HG03060 (cell line): Measurements from ENCODE around the gene BIN2.
"Not testable (repeated sequence)": the region's sequence is repeated elsewhere in the genome, so short reads cannot be mapped to it uniquely, and the experiment has no call there.

Experiments used
- ATAC-seq: cut with Tn5 transposase; IDR thresholded peaks from one replicate; pipeline ENCODE4 v1.9.1; 2021; ENCODE audit warnings: low read depth, moderate number of reproducible peaks; ENCODE audit not compliant: unreplicated experiment

BIN2 gene

DNA sequence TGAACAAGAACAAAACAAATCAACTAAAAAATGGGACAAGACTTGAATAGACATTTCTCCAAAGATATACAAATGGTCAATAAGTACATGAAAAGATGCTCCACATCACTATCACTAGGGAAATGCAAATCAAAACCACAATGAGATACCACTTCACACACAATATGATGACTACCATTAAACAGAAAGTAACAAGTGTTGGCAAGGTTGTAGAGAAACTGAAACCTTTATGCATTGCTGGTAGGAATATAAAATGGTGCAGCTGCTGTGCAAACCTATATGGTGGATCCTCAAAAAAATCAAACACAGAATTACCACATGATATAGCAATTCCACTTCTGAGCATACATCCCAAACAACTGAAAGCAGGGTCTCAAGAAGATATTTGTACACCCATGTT is 59.0 kb downstream of the BIN2 start:
- ATAC-seq, result peak; percentile 69

DNA sequence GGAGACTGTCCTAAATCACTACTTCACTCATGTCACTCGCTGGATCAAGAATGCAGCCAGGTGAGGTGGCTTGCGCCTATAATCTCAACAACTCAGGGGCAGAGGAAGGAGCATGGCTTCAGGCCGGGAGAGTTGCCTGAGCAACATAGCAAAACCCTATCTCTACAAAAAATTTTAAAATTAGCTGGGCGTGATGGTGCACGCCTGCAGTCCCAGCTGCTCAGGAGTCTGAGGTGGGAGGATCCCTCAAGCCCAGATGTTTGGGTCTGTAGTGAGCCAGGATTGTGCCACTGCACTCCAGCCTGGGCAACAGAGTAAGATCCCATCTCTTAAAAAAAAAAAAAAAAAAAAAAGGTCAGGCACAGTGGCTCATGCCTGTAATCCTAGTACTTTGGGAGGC is 59.7 kb downstream of the BIN2 start:
- ATAC-seq, result no peak

DNA sequence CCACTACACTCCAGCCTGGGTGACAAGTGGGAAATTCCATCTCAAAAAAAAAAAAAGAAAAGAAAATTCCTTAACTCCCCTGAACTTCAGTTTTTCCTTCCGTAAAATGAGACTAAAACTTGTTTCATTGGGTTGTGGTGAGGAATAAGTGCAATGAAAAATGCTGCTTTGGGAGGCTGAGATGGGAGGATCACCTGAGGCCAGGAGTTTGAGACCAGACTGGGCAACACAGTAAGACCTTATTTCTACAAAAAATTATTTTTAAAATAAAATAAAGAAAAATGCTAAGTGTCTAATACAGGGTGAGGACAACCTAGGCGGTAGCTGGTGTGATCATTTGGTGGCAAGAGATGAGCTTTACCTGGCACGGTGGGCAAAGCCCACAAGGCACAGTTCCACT is 60.6 kb downstream of the BIN2 start:
- ATAC-seq, result no peak

DNA sequence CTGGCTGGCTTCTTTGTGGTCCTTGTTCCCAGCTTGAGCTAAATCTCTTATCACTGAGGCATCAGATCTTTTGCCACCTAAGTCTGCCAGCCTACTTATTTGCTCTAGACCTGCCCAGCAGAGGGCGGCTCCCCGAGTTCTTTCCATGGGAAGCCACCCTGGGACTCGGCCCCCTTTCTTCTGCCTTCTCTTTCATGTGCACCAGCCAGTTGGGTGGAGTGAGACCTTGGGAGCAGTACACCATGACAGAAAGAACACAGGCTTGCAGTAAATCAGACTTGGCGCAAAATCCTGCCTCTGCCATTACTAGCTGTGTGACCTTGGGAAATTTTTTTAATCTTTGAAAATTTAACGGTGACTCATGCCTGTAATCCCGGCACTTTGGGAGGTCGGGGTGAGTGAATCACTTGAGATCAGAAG is 61.2 kb downstream of the BIN2 start:
- no peak for ATAC-seq

DNA sequence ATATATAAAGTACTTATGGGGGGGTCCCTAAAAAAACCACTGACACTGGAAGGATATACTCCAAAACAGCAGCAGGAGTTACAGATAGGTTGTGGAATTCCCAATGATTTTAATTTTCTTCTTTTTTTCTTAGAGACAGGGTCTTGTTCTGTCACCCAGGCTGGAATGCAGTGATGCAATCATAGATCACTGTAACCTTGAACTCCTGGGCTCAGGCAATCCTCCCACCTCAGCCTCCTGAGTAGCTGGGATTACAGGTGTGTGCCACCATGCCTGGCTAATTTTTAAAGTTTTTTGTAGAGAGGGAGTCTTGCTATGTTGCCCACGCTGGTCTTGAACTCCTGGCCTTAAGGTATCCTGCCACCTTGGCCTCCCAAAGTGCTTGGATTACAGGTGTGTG is 64.4 kb downstream of the BIN2 start:
- ATAC-seq, result not testable (repeated sequence)

DNA sequence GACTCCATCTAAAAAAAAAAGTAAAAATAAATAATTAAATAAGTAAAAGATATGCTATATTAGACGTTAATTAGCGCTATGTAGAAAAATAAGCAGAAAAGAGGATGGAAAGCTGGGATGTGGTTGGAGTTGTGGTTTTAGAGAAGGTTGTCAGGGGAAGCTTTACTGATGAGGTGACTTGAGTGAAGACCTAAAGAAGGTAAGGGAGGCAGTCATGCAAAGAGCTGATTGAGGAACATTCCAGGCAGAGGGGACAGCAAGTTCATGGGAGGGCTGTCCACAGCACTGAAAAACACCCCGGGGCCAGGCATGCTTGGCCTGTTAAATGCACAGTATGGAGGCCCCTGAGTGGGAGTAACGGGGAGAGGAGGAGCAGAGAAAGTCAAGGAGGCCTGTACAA is 69.4 kb downstream of the BIN2 start:
- ATAC-seq, result no peak

DNA sequence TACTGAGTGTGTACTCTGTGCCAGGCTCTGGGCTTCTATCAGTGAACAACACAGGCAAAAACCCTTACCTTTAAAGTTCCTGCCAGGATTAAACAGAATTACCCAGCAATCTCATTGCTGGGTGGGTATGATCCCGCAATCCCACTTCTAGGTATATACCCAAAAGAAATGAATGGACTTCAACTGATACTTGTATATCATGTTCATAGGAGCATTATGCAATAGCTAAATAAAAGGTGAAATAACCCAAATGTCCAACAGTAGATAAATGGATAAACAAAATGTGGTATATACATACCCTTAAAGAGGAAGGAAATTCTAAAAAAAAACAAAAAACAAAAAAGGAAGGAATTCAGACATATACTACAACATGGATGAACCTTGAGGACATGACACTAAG is 70.7 kb downstream of the BIN2 start:
- no peak for ATAC-seq

DNA sequence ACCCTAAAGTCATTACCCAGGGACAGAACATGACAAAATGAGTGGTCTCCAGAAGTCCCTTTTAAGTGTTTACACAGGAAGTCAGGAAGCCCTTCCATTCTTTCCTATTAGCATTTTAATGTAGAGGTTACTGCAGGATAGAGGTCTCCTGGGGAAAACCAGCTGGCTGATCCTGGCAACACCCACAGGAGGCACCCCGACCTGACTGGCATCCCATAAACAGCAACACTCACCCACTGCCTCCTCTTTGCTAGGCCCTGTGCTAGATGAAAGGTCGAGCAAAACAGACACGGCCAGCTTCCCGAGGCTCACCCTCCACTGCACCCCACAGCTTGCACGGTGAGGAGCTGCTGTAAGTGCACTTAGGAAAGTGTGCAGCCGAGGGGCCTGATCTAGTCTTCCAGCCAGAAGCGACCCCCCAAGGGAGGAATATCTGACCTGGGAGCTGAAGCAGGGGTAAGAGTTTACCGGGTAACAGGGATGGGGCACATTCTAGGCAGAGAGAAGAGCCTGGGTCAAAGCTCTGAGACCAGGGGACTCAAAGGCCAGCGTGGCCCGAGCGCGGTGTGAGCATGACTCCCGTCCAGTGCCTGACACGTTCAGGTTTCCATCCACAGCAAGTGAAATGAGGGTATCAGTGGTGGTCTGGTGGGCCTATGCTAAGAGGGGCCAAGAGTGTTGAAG is 76.3 kb downstream of the BIN2 start:
- no peak for ATAC-seq

DNA sequence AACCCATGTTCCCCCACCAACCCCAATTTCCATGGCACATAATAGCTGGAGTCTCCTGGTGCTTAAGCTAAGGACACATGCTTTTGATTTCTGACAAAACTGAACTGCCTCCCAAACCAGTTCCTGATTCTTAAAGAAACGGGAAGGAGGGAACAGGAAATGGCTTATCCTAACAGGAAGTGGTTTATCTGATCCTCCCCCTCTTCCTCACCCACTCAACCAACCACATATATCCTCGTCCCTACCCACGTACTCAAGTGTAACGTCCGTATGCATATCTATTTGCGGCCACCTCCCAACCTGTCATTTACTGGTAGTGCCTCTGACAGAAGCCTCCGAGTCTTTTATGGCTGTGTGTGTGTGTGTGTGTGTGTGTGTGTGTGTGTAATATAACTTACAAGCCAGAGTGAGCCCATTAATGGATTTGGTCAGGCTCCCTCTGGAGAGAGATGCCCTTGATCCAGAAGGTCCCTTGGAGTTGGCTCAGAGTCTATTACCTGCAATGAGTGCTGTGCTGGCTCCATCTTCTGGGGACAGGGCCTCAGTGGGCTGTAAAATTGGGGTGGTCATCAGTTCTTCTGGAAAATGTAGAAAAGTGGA is 77.6 kb downstream of the BIN2 start:
- ATAC-seq, result no peak

DNA sequence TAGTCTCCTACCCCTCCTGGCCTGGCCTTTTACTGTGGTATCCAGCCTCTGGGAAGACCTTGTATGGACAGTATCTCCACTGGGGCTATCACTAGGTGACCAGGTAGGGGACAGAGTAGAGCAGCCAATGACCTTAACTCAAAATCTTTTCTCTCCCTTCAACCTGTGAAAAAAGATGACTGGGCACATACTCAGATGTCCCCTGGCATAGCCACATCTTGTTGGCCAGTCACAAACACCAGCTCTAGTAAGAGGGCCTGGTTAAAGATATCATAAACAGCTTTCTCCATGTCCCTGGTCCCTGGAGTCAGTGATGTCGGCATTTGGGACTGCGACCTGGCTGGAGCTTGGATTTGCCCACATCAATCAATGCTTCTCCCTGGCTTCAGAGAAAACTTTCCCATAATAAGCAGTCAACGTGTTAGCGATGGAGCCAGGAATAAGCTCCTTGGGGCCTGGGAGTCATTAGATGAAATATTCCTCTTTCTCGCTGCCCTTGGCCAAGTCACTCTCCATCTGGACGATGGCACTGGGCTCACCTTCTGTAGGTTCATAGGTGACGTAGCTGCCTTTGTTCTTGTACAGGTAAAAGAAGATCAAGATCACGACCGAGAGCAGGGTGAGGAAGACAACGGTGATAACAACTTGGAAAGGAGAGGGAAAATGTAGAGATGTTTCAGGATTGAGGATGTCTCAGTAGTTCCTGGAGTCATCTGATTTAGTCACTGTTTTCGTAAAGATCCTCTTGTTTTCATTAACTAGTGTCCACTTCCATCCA is 78.3 kb downstream of the BIN2 start:
- ATAC-seq, result no peak

DNA sequence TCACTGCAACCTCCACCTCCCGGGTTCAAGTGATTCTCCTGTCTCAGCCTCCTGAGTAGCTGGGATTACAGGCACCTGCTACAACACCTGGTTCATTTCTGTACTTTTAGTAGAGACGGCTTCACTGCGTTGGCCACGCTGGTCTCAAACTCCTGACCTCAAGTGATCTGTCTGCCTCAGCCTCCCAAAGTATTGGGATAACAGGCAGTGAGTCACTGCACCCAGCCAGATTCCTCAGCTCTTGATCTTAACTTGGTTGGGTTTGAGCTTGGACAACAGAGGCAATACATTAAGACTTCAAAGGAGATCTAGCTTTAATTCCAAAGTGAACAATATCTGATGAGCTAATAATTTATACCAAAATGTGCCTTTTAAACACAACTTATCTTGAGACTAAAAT is 79.7 kb downstream of the BIN2 start:
- no peak for ATAC-seq

DNA sequence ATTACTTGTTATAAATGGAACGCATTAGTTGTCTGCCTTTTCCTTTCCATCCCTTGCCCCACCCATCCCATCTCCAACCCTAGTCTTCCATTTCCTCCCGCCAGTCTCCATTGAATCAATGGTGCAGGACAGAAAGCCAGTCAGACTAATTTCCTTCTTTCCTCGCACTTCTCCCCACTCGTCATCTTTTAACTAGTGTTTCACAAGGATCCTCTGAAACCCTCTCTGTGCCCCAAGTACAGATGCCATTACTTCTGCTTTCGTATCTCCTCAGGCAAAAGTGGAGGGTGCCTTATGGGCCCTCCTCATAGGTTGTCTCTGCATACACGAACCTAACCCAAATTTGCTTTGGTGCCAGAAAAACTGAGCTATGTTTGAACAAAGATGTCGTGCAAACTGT is 81.1 kb downstream of the BIN2 start:
- no peak for ATAC-seq

DNA sequence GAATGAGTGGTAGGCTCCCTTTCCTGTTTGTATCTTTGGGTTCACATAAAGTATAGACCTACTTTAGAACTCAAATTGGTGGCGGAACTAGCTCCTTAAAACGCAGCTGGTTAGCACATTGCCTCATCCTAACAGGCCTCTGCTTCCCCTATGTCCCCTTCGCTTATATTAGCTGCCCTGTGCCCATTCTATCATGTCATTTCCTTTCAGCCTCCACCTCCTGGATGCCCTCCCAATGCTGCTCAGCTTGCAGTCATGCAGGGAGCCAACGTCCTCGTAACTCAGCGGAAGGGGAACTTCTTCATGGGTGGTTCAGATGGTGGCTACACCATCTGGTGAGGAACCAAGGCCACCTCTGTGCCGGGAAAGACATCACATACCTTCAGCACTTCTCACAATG is 81.9 kb downstream of the BIN2 start:
- no peak for ATAC-seq

DNA sequence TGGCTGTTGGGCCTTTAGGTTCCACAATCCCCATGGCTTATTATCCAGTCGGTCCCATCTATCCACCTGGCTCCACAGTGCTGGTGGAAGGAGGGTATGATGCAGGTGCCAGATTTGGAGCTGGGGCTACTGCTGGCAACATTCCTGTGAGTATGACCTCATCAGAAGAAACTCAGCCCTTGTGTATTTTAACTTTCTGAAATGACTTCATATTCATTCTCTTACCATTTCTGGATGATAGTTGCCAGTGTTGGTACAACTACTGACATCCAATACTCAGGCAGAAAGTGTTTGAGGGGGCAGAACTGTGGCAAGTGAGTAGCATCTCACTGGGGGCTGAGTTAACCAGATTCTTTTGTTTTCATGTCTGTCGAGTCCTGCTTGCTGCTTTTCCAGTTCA is 83.0 kb downstream of the BIN2 start:
- no peak for ATAC-seq

DNA sequence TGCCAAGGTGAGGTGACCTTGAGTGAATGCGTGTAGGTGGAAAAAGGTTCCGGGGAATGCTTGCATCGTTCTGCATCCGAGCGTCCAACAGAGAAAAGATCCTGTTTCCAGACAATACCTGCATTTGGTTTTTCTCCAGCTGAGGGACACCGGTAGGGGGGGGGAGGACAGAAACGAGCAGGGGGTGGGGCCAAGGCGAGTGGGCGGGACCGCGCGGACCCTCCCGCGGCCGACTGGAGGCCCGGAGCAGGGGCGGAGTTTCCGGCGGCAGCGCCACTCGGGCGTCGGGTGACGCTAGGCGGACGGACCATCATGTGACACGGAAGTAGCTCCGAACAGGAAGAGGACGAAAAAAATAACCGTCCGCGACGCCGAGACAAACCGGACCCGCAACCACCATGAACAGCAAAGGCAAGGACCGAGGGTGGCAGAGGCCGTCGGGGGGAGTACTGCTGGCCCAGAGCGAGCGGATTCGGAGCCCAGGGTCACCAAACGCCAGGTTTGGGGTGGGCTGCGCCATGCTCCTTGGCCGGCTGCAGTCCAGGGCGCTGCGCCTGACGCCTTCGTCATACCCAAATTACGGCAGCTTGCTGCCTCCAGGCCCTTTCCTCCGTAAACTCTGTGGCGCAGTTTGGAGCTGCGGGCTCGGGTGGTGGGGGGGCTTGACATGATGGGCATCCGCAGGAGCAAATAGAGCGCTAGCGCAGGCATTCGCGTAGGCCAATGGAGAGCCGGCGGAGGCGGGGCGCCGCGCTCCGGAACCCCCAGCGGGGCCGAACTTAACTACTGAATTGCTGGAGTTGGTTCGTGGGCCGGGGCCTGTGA is 85.3 kb downstream of the BIN2 start, which contains the start of gene DAZAP2:
DAZAP2 (plus strand) TSS at position 317 of the 825 bp plus-strand sequence; CDS start at position 399, 82 bp downstream.
- ATAC-seq, result peak; percentile 61

DNA sequence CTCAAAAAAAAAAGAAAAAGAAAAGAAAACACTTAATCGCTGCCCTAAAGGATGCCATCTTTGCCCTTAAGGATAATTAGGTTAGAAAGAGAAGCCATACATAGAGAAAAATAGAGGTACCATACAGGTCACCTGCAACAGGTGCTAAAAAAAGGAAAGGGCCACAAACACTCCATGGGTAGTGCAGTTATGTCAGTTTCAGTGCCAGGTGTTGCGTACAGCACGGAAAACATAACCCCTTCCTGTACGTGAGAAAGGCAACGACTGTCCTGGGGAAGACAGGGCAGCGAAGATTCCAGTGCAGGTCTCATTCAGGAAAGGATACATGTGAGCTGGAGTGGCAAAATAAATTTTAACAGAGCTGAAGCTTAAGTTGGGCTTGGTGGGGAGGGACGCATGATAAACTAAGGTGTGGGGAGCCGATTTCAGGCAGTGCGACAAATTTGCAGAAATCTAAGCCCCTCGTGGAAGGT is 85.9 kb downstream of the BIN2 start:
- peak; percentile 6 for ATAC-seq

DNA sequence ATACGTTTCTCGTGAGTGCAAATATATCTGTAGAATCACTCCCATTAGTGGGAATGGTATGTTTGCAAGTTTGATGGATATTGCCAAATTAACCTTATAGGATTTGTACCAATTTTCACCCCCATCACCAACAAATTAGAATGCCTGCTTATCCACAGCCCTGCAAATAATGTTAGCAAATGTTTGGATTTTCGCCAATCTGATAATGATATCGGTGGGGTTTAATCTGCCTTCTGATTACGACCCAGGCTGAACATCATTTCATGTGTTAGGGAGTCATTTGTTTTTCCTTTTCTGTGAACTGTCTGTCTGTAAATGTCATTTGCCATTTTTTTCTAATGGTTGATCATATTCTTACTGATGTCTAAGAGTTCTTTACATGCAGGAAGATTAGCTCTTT is 89.4 kb downstream of the BIN2 start:
- ATAC-seq, result no peak

DNA sequence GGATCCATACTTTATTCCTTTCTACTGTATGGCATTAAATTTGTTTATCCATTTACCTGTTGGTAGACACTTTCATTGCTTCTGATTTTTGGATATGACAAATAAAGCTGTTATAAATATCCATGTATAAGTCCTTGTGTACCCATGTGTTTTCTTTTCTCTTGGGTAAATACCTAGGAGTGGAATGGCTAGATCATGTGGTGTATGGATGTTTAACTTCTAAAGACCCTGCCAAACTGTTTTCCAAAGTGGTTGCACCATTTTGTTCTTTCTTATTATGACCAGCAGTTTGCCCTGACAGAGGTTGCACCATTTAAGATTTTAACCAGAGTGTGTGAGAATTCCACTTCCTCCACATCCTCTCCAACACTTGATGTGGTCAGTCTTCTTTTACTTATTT is 91.3 kb downstream of the BIN2 start:
- no peak for ATAC-seq
